ENCODE results near the gene STXBP2.

DNA sequence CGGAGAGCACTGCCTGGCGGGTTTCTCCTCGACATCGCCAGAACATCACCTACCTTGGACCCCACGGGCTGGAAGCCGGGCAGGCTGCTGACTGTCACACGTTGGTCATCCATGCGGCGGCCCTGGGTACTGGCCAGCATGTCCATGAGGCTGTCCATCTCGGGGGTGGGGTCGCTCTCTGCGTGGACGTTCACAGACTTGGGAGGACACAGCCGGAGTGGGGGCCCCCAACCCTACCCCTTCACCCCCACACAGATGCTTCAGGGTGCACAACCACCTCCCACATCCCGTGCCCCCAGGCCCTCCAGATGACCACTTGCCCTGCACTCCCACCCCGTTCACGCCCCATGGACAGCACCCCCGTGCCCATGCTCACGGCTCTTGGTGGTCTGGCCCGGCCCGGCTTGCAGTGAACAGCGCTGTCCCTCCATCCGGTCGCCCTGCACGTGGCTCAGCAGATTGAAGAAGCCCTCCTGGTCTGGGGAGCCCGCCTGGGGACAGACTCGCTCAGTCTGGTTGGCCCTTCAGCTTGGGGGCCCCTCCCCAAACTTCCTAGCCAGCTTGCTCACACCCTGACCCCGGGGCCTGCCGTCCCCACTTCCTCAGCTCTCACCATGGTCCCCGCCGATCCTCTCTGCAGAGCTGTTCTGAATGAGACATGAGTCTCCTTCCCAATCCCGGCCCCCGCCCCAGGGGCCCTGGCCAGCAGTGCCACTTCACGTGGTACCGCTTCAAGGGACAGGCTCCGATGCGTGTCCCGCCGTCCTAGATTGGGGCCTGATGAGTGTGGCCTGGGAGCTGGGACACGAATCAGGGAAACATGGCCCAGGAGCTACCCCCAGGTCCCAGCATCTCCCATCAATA, 4.3 kb upstream of the STXBP2 start:
- no peak for TF ChIP-seq ZFX (IDR thresholded peaks at IDR 0.05)
- no peak for TF ChIP-seq ELF1 (IDR thresholded peaks at IDR 0.05; ENCODE audit: borderline replicate concordance, low read depth)
- no peak for TF ChIP-seq EZH2phosphoT487 (IDR thresholded peaks at IDR 0.05; ENCODE audit: borderline replicate concordance)
- TF ChIP-seq YY1 (IDR thresholded peaks at IDR 0.05; ENCODE audit: extremely low read depth, insufficient replicate concordance, low read depth, low read length): no peak
- no peak for TF ChIP-seq POLR2A (IDR thresholded peaks at IDR 0.05; ENCODE audit: borderline replicate concordance, extremely low read depth, insufficient read depth, insufficient read length)
- TF ChIP-seq, protein P1, sequence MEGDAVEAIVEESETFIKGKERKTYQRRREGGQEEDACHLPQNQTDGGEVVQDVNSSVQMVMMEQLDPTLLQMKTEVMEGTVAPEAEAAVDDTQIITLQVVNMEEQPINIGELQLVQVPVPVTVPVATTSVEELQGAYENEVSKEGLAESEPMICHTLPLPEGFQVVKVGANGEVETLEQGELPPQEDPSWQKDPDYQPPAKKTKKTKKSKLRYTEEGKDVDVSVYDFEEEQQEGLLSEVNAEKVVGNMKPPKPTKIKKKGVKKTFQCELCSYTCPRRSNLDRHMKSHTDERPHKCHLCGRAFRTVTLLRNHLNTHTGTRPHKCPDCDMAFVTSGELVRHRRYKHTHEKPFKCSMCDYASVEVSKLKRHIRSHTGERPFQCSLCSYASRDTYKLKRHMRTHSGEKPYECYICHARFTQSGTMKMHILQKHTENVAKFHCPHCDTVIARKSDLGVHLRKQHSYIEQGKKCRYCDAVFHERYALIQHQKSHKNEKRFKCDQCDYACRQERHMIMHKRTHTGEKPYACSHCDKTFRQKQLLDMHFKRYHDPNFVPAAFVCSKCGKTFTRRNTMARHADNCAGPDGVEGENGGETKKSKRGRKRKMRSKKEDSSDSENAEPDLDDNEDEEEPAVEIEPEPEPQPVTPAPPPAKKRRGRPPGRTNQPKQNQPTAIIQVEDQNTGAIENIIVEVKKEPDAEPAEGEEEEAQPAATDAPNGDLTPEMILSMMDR (IDR thresholded peaks at IDR 0.05 in 2 of 3, conservative IDR thresholded peaks at IDR 0.05 in 1 of 3; ENCODE audit: borderline replicate concordance in 1 of 3, insufficient read depth in 1 of 3, low read depth in 2 of 3, low read length in 2 of 3): no peak
- TF ChIP-seq JUND (IDR thresholded peaks at IDR 0.05): no peak
- no peak for TF ChIP-seq RAD21 (IDR thresholded peaks at IDR 0.05; ENCODE audit: low read depth)
- no peak for TF ChIP-seq EGR1 (IDR thresholded peaks at IDR 0.05; ENCODE audit: low read depth)
